Measurements from ENCODE around the gene CUL4A.

Gene CUL4A

GRCh38 chr13:113192902-113193301 lies 16.5 kb upstream of the CUL4A start:
- H3K9me3 ChIP-seq (ENCODE audit: insufficient read depth, low read depth, low read length), result peaks cover 2% of the 10 kb centered on the region; the same call in 1 of the 2 replicates
- H3K9ac ChIP-seq (ENCODE audit: low read depth, low read length), result no peak overlapping the region
- no peak overlapping the region for H3K4me3 ChIP-seq (ENCODE audit: low read length)
- 86% methylated on average over 1 of the region's 2 CpGs for WGBS
- peaks cover 98% of the 10 kb centered on the region for H3K36me3 ChIP-seq (ENCODE audit: insufficient read depth, low read length)
- H3K4me1 ChIP-seq (ENCODE audit: insufficient read depth, low read length), result no peaks in the 10 kb centered on the region
- no peaks in the 10 kb centered on the region for H3K27me3 ChIP-seq (ENCODE audit: insufficient read depth, low read length)
- H3K27ac ChIP-seq (ENCODE audit: low read depth, low read length), result no peak overlapping the region

- no peak overlapping the region for H3K9ac ChIP-seq (ENCODE audit: low read depth, low read length)
- peaks cover 100% of the 10 kb centered on the region for H3K36me3 ChIP-seq (ENCODE audit: insufficient read depth, low read length)
- WGBS, result 96% methylated on average over 5 of the region's 6 CpGs
Observed at GRCh38 chr13:113195360-113195759, 14.1 kb upstream of the CUL4A start.

GRCh38 chr13:113196970-113197737 lies 12.3 kb upstream of the CUL4A start:
- Histone ChIP-seq H3K27ac (ENCODE audit: low read depth, low read length) (no peak overlapping the region), H3K4me1 (ENCODE audit: insufficient read depth, low read length) (no peaks in the 10 kb centered on the region), H3K9ac (ENCODE audit: low read depth, low read length) (no peak overlapping the region), H3K4me3 (ENCODE audit: low read length) (no peak overlapping the region), H3K36me3 (ENCODE audit: insufficient read depth, low read length) (peaks cover 86% of the 10 kb centered on the region), H3K9me3 (ENCODE audit: insufficient read depth, low read depth, low read length) (no peaks in the 10 kb centered on the region), H3K27me3 (ENCODE audit: insufficient read depth, low read length) (no peaks in the 10 kb centered on the region)
- WGBS, result 94% methylated on average over 9 of the region's 9 CpGs

More at GRCh38 chr13:113195360-113195759, 14.1 kb upstream of the CUL4A start:
- no peak overlapping the region for H3K4me3 ChIP-seq (ENCODE audit: low read length)
- no peaks in the 10 kb centered on the region for H3K4me1 ChIP-seq (ENCODE audit: insufficient read depth, low read length)
- H3K9me3 ChIP-seq (ENCODE audit: insufficient read depth, low read depth, low read length), result no peaks in the 10 kb centered on the region
- no peaks in the 10 kb centered on the region for H3K27me3 ChIP-seq (ENCODE audit: insufficient read depth, low read length)
- no peak overlapping the region for H3K27ac ChIP-seq (ENCODE audit: low read depth, low read length)

- no peaks in the 10 kb centered on the region for H3K27me3 ChIP-seq (ENCODE audit: insufficient read depth, low read length)
- no peak overlapping the region for H3K27ac ChIP-seq (ENCODE audit: low read depth, low read length)
- peaks cover 54% of the 10 kb centered on the region for H3K36me3 ChIP-seq (ENCODE audit: insufficient read depth, low read length)
- 95% methylated on average over 2 of the region's 2 CpGs for WGBS
- H3K4me3 ChIP-seq (ENCODE audit: low read length), result no peak overlapping the region
- no peaks in the 10 kb centered on the region for H3K9me3 ChIP-seq (ENCODE audit: insufficient read depth, low read depth, low read length)
- no peaks in the 10 kb centered on the region for H3K4me1 ChIP-seq (ENCODE audit: insufficient read depth, low read length)
- H3K9ac ChIP-seq (ENCODE audit: low read depth, low read length), result no peak overlapping the region
Observed at GRCh38 chr13:113201815-113202214, 7.6 kb upstream of the CUL4A start.

GRCh38 chr13:113202912-113203311 lies 6.5 kb upstream of the CUL4A start:
- Histone ChIP-seq H3K27me3 (ENCODE audit: insufficient read depth, low read length) (no peaks in the 10 kb centered on the region), H3K27ac (ENCODE audit: low read depth, low read length) (no peak overlapping the region), H3K9ac (ENCODE audit: low read depth, low read length) (no peak overlapping the region), H3K9me3 (ENCODE audit: insufficient read depth, low read depth, low read length) (no peaks in the 10 kb centered on the region), H3K4me3 (ENCODE audit: low read length) (no peak overlapping the region), H3K4me1 (ENCODE audit: insufficient read depth, low read length) (peaks cover 6% of the 10 kb centered on the region; the same call in 1 of the 2 replicates), H3K36me3 (ENCODE audit: insufficient read depth, low read length) (peaks cover 47% of the 10 kb centered on the region)
- 95% methylated on average over 4 of the region's 4 CpGs for WGBS

GRCh38 chr13:113203507-113204377 lies 5.7 kb upstream of the CUL4A start:
- H3K4me1 ChIP-seq (ENCODE audit: insufficient read depth, low read length), result peaks cover 6% of the 10 kb centered on the region; the same call in 1 of the 2 replicates
- H3K9ac ChIP-seq (ENCODE audit: low read depth, low read length), result no peak overlapping the region
- no peak overlapping the region for H3K4me3 ChIP-seq (ENCODE audit: low read length)
- no peak overlapping the region for H3K27ac ChIP-seq (ENCODE audit: low read depth, low read length)
- no peaks in the 10 kb centered on the region for H3K9me3 ChIP-seq (ENCODE audit: insufficient read depth, low read depth, low read length)
- peaks cover 38% of the 10 kb centered on the region for H3K36me3 ChIP-seq (ENCODE audit: insufficient read depth, low read length)
- 96% methylated on average over 12 of the region's 12 CpGs for WGBS
- no peaks in the 10 kb centered on the region for H3K27me3 ChIP-seq (ENCODE audit: insufficient read depth, low read length)

GRCh38 chr13:113204378-113204734 lies 5.1 kb upstream of the CUL4A start:
- Histone ChIP-seq H3K36me3 (ENCODE audit: insufficient read depth, low read length) (peaks cover 32% of the 10 kb centered on the region), H3K4me1 (ENCODE audit: insufficient read depth, low read length) (peaks cover 6% of the 10 kb centered on the region; the same call in 1 of the 2 replicates), H3K9me3 (ENCODE audit: insufficient read depth, low read depth, low read length) (no peaks in the 10 kb centered on the region)

GRCh38 chr13:113205428-113205931 lies 3.9 kb upstream of the CUL4A start:
- 97% methylated on average over 5 of the region's 5 CpGs for WGBS
- H3K9me3 ChIP-seq (ENCODE audit: insufficient read depth, low read depth, low read length), result no peaks in the 10 kb centered on the region
- H3K4me1 ChIP-seq (ENCODE audit: insufficient read depth, low read length), result peaks cover 6% of the 10 kb centered on the region; the same call in 1 of the 2 replicates
- no peak overlapping the region for H3K9ac ChIP-seq (ENCODE audit: low read depth, low read length)
- H3K27ac ChIP-seq (ENCODE audit: low read depth, low read length), result no peak overlapping the region
- H3K4me3 ChIP-seq (ENCODE audit: low read length), result no peak overlapping the region
- H3K36me3 ChIP-seq (ENCODE audit: insufficient read depth, low read length), result peaks cover 21% of the 10 kb centered on the region
- no peaks in the 10 kb centered on the region for H3K27me3 ChIP-seq (ENCODE audit: insufficient read depth, low read length)

More at GRCh38 chr13:113204378-113204734, 5.1 kb upstream of the CUL4A start:
- Histone ChIP-seq H3K27ac (ENCODE audit: low read depth, low read length) (no peak overlapping the region), H3K4me3 (ENCODE audit: low read length) (no peak overlapping the region), H3K27me3 (ENCODE audit: insufficient read depth, low read length) (no peaks in the 10 kb centered on the region), H3K9ac (ENCODE audit: low read depth, low read length) (no peak overlapping the region)
- 93% methylated on average over 5 of the region's 5 CpGs for WGBS

GRCh38 chr13:113207460-113207859 lies 2.0 kb upstream of the CUL4A start:
- no peaks in the 10 kb centered on the region for H3K27me3 ChIP-seq (ENCODE audit: insufficient read depth, low read length)
- no peaks in the 10 kb centered on the region for H3K9me3 ChIP-seq (ENCODE audit: insufficient read depth, low read depth, low read length)
- peaks cover 14% of the 10 kb centered on the region for H3K4me1 ChIP-seq (ENCODE audit: insufficient read depth, low read length)
- H3K27ac ChIP-seq (ENCODE audit: low read depth, low read length), result no peak overlapping the region
- peak overlapping the region; percentile 88 for H3K4me3 ChIP-seq (ENCODE audit: low read length)
- WGBS, result 58% methylated on average over 3 of the region's 3 CpGs
- peaks cover 32% of the 10 kb centered on the region for H3K36me3 ChIP-seq (ENCODE audit: insufficient read depth, low read length)
- H3K9ac ChIP-seq (ENCODE audit: low read depth, low read length), result peak overlapping the region; percentile 97

GRCh38 chr13:113207890-113208420 lies 1.5 kb upstream of the CUL4A start:
- H3K9ac ChIP-seq (ENCODE audit: low read depth, low read length), result peak overlapping the region; percentile 97
- peaks cover 32% of the 10 kb centered on the region for H3K36me3 ChIP-seq (ENCODE audit: insufficient read depth, low read length)
- H3K27me3 ChIP-seq (ENCODE audit: insufficient read depth, low read length), result no peaks in the 10 kb centered on the region
- H3K4me3 ChIP-seq (ENCODE audit: low read length), result peak overlapping the region; percentile 88
- peak overlapping the region; percentile 99 for H3K27ac ChIP-seq (ENCODE audit: low read depth, low read length)
- H3K9me3 ChIP-seq (ENCODE audit: insufficient read depth, low read depth, low read length), result no peaks in the 10 kb centered on the region
- H3K4me1 ChIP-seq (ENCODE audit: insufficient read depth, low read length), result peaks cover 14% of the 10 kb centered on the region
- under 1% methylated on average over 44 of the region's 44 CpGs for WGBS

All from HUES64 (cell line).